Measurements from ENCODE around the gene EEA1. TPM values are rescaled to one million over a fixed set of nuclear protein-coding genes. Genes with fewer than 3 reads are reported as not detected.

EEA1 gene
- total RNA-seq, 1 experiment from 2014 or later, result 68.9 TPM

GRCh38 chr12:92732716-92733115 is 196.4 kb downstream of the EEA1 start:
- H3K27ac Mint-ChIP-seq (ENCODE audit: unreplicated experiment), result no peak overlapping the region
- no peak overlapping the region for H3K4me3 Mint-ChIP-seq (ENCODE audit: unreplicated experiment)
- ChIA-PET POLR2A (no interaction called here), CTCF (no interaction called here)
- no peaks in the 10 kb centered on the region for H3K27me3 ChIP-seq (replicated peaks; ENCODE audit: control insufficient read depth, insufficient read depth, low read length)
- H3K27me3 Mint-ChIP-seq (ENCODE audit: insufficient read depth, unreplicated experiment), result peaks cover 23% of the 10 kb centered on the region
- H3K9me3 Mint-ChIP-seq (ENCODE audit: unreplicated experiment), result no peaks in the 10 kb centered on the region
- no peaks in the 10 kb centered on the region for H3K36me3 ChIP-seq (ENCODE audit: control insufficient read depth, insufficient read depth, low read length)
- TF ChIP-seq CTCF (IDR thresholded peaks at IDR 0.05; ENCODE audit: insufficient read depth in 1 of 2, low read depth in 1 of 2, low read length in 1 of 2, severe bottlenecking in 1 of 2, unreplicated experiment in 1 of 2), result no peak
- H3K9me3 ChIP-seq, result no peaks in the 10 kb centered on the region
- H3K36me3 Mint-ChIP-seq (ENCODE audit: insufficient read depth, unreplicated experiment), result no peaks in the 10 kb centered on the region
- intact Hi-C loops (cut with micrococcal nuclease; ENCODE audit: unreplicated experiment), result no loop called here
- no peak for DNase-seq
- no TSS peak for BruUV-seq (replicated peaks)
- no peaks in the 10 kb centered on the region for H3K4me1 ChIP-seq
- H3K4me3 ChIP-seq (ENCODE audit: low read depth, low read length), result no peak overlapping the region
- H3K4me1 Mint-ChIP-seq (ENCODE audit: low read depth, unreplicated experiment), result no peaks in the 10 kb centered on the region

GRCh38 chr12:92732216-92732615 is 196.9 kb downstream of the EEA1 start:
- intact Hi-C loops (cut with micrococcal nuclease; ENCODE audit: unreplicated experiment), result no loop called here
- POLR2A ChIA-PET, result no interaction called here
- Mint-ChIP-seq H3K4me3 (ENCODE audit: unreplicated experiment) (no peak overlapping the region), H3K27ac (ENCODE audit: unreplicated experiment) (no peak overlapping the region), H3K9me3 (ENCODE audit: unreplicated experiment) (no peaks in the 10 kb centered on the region), H3K36me3 (ENCODE audit: insufficient read depth, unreplicated experiment) (no peaks in the 10 kb centered on the region), H3K4me1 (ENCODE audit: low read depth, unreplicated experiment) (no peaks in the 10 kb centered on the region), H3K27me3 (ENCODE audit: insufficient read depth, unreplicated experiment) (peaks cover 20% of the 10 kb centered on the region)
- no peaks in the 10 kb centered on the region for H3K9me3 ChIP-seq
- BruUV-seq (replicated peaks), result no TSS peak
- H3K27me3 ChIP-seq (replicated peaks; ENCODE audit: control insufficient read depth, insufficient read depth, low read length), result no peaks in the 10 kb centered on the region
- CTCF ChIA-PET, result no interaction called here
- no peak for TF ChIP-seq CTCF (IDR thresholded peaks at IDR 0.05; ENCODE audit: insufficient read depth in 1 of 2, low read depth in 1 of 2, low read length in 1 of 2, severe bottlenecking in 1 of 2, unreplicated experiment in 1 of 2)
- no peak overlapping the region for H3K4me3 ChIP-seq (ENCODE audit: low read depth, low read length)
- H3K4me1 ChIP-seq, result no peaks in the 10 kb centered on the region
- no peak for DNase-seq
- no peaks in the 10 kb centered on the region for H3K36me3 ChIP-seq (ENCODE audit: control insufficient read depth, insufficient read depth, low read length)

- TF ChIP-seq CTCF (IDR thresholded peaks at IDR 0.05; ENCODE audit: insufficient read depth in 1 of 2, low read depth in 1 of 2, low read length in 1 of 2, severe bottlenecking in 1 of 2, unreplicated experiment in 1 of 2), result no peak
- intact Hi-C loops (cut with micrococcal nuclease; ENCODE audit: unreplicated experiment), result no loop called here
- no peaks in the 10 kb centered on the region for H3K36me3 Mint-ChIP-seq (ENCODE audit: insufficient read depth, unreplicated experiment)
- no peak for DNase-seq
- Histone ChIP-seq H3K36me3 (ENCODE audit: control insufficient read depth, insufficient read depth, low read length) (no peaks in the 10 kb centered on the region), H3K9me3 (no peaks in the 10 kb centered on the region), H3K4me1 (no peaks in the 10 kb centered on the region), H3K27me3 (replicated peaks; ENCODE audit: control insufficient read depth, insufficient read depth, low read length) (no peaks in the 10 kb centered on the region), H3K4me3 (ENCODE audit: low read depth, low read length) (no peak overlapping the region)
- peaks cover 18% of the 10 kb centered on the region for H3K27me3 Mint-ChIP-seq (ENCODE audit: insufficient read depth, unreplicated experiment)
- H3K27ac Mint-ChIP-seq (ENCODE audit: unreplicated experiment), result no peak overlapping the region
- BruUV-seq (replicated peaks), result no TSS peak
- POLR2A ChIA-PET, result no interaction called here
- H3K9me3 Mint-ChIP-seq (ENCODE audit: unreplicated experiment), result no peaks in the 10 kb centered on the region
- H3K4me1 Mint-ChIP-seq (ENCODE audit: low read depth, unreplicated experiment), result no peaks in the 10 kb centered on the region
- H3K4me3 Mint-ChIP-seq (ENCODE audit: unreplicated experiment), result no peak overlapping the region
- CTCF ChIA-PET, result no interaction called here
These were observed 198.3 kb downstream of the EEA1 start for GRCh38 chr12:92730758-92731157.
